Stimulated activated CD8-positive, alpha-beta memory T cell treated with anti-CD3 and anti-CD28 coated beads, Interleukin-4, amount 100 ng/mL, for 48 hours (primary cell): Measurements from ENCODE around the gene GALNT4.

ENCODE experiments used
- DNase-seq: peaks from one replicate; pipeline ENCODE4 v3.0.0-alpha.2; 2020

Gene GALNT4

GRCh38 chr12:89524541-89525304, at the start of gene GALNT4:
TSS of gene GALNT4 (minus strand) at chr12:89524796. CDS start at chr12:89524549, 247 bp downstream.
- DNase-seq = peak; percentile 83

- no peak for DNase-seq
Measured at GRCh38 chr12:89573051-89573810, 48.6 kb upstream of the GALNT4 start.

- DNase-seq = no peak
Measured at GRCh38 chr12:89571491-89572195, 47.0 kb upstream of the GALNT4 start.

- DNase-seq = no peak
Measured at GRCh38 chr12:89568484-89568883, 43.9 kb upstream of the GALNT4 start.

- no peak for DNase-seq
Measured at GRCh38 chr12:89567691-89568239, 43.2 kb upstream of the GALNT4 start.

- no peak for DNase-seq
Measured at GRCh38 chr12:89566615-89567014, 42.0 kb upstream of the GALNT4 start.

GRCh38 chr12:89565002-89565401, 40.4 kb upstream of the GALNT4 start:
- no peak for DNase-seq

GRCh38 chr12:89559753-89560152, 35.2 kb upstream of the GALNT4 start:
- no peak for DNase-seq

- no peak for DNase-seq
Measured at GRCh38 chr12:89556976-89557375, 32.4 kb upstream of the GALNT4 start.

GRCh38 chr12:89552376-89552775, 27.8 kb upstream of the GALNT4 start:
- no peak for DNase-seq

- no peak for DNase-seq
Measured at GRCh38 chr12:89551747-89552146, 27.2 kb upstream of the GALNT4 start.

- no peak for DNase-seq
Measured at GRCh38 chr12:89547101-89547500, 22.5 kb upstream of the GALNT4 start.

- DNase-seq = no peak
Measured at GRCh38 chr12:89546151-89546550, 21.6 kb upstream of the GALNT4 start.

GRCh38 chr12:89544681-89545184, 20.1 kb upstream of the GALNT4 start:
- no peak for DNase-seq

- no peak for DNase-seq
Measured at GRCh38 chr12:89544022-89544421, 19.4 kb upstream of the GALNT4 start.

GRCh38 chr12:89542912-89543592, 18.5 kb upstream of the GALNT4 start:
- DNase-seq = peak; percentile 73

- DNase-seq = no peak
Measured at GRCh38 chr12:89542236-89542635, 17.6 kb upstream of the GALNT4 start.

- DNase-seq = no peak
Measured at GRCh38 chr12:89540586-89540985, 16.0 kb upstream of the GALNT4 start.

- no peak for DNase-seq
Measured at GRCh38 chr12:89539426-89540223, 15.0 kb upstream of the GALNT4 start.

GRCh38 chr12:89538897-89539296, 14.3 kb upstream of the GALNT4 start:
- DNase-seq = no peak

- DNase-seq = no peak
Measured at GRCh38 chr12:89537389-89537788, 12.8 kb upstream of the GALNT4 start.

- no peak for DNase-seq
Measured at GRCh38 chr12:89529738-89530137, 5.1 kb upstream of the GALNT4 start.
